AG10803 (cell line): Measurements from ENCODE around the gene FAM135A.
"Not testable (repeated sequence)": the region's sequence is repeated elsewhere in the genome, so short reads cannot be mapped to it uniquely, and the experiment has no call there.

Experiments
- DNase-seq: peaks from one replicate; pipeline ENCODE4 v3.0.0; 2010; ENCODE audit warnings: low read depth
- H3K4me3 ChIP-seq: 2 replicates; pipeline ENCODE4 v1.5.1; 2011; ENCODE audit warnings: mild to moderate bottlenecking, low read length, control low read depth
- TF ChIP-seq, protein P1 (sequence below): conservative IDR thresholded peaks from 2 replicates; pipeline ENCODE4 v1.5.1; 2011; ENCODE audit warnings: mild to moderate bottlenecking, low read length, control low read depth, inconsistent platforms

FAM135A gene

GRCh38 chr6:70593118-70593486, 179.8 kb downstream of the FAM135A start:
- no peak overlapping the region for H3K4me3 ChIP-seq
- TF ChIP-seq, protein P1, sequence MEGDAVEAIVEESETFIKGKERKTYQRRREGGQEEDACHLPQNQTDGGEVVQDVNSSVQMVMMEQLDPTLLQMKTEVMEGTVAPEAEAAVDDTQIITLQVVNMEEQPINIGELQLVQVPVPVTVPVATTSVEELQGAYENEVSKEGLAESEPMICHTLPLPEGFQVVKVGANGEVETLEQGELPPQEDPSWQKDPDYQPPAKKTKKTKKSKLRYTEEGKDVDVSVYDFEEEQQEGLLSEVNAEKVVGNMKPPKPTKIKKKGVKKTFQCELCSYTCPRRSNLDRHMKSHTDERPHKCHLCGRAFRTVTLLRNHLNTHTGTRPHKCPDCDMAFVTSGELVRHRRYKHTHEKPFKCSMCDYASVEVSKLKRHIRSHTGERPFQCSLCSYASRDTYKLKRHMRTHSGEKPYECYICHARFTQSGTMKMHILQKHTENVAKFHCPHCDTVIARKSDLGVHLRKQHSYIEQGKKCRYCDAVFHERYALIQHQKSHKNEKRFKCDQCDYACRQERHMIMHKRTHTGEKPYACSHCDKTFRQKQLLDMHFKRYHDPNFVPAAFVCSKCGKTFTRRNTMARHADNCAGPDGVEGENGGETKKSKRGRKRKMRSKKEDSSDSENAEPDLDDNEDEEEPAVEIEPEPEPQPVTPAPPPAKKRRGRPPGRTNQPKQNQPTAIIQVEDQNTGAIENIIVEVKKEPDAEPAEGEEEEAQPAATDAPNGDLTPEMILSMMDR = no peak
- DNase-seq = no peak

DNA sequence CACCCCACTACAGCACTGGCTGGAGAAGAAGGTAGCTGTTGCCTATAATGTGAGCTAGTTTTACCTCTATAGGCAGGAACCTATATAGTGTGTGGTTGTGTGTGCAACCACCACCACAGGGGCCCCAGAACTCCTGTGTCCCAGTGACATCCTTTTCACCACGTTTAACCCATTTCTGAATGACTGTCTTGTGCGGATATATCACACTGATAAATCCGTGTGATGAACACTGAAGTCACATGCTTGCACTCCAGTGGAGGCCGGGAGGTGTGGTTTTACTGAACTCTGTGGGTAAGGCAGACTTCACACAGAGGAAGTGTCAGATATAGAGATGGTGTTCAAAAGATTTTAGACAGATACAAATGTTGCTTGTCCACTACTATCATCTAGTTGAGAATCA, 185.9 kb downstream of the FAM135A start:
- TF ChIP-seq, protein P1 = no peak
- no peak for DNase-seq
- no peak overlapping the region for H3K4me3 ChIP-seq

GRCh38 chr6:70601014-70601413, 187.7 kb downstream of the FAM135A start:
- DNase-seq = no peak
- H3K4me3 ChIP-seq = no peak overlapping the region
- TF ChIP-seq, protein P1 = no peak

- H3K4me3 ChIP-seq = no peak overlapping the region
- no peak for DNase-seq
- TF ChIP-seq, protein P1 = no peak
Observed at GRCh38 chr6:70604254-70604653, 190.9 kb downstream of the FAM135A start.

DNA sequence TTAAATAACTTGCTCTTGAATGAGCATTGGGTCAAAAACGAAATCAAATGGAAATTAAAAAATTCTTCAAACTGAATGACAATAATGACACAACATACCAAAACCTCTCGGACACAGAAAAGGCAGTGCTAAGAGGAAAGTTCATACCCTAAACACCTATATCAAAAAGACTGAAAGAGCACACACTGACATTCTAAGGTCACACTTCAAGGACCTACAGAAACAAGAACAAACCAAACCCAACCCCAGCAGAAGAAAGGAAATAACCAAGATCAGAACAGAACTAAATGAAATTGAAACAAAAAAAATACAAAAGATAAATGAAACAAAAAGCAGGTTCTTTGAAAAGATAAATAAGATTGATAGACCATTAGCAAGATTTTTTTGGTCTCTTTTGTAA, 194.1 kb downstream of the FAM135A start:
- not testable (repeated sequence) for DNase-seq

DNA sequence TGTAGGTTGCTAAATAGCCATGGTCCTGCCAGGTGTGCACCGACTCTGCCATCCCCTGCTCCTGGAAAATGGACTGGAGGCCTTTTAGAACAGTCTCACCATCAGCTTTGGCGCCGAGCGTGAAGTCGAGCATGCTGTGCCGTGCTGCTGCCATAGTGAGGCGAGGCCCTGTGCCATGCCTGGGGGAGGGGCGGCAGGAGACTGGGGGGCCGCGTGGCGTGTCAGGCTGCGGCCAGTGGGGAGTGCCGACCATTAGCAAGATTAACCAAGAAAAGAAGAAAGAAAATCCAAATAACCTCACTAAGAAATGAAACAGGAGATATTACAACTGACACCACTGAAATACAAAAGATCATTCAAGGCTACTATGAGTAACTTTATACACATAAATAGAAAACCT, 195.9 kb downstream of the FAM135A start:
- H3K4me3 ChIP-seq, DNase-seq: not testable (repeated sequence)

More for the DNA sequence above, 194.1 kb downstream of the FAM135A start:
- not testable (repeated sequence) for H3K4me3 ChIP-seq
